HCT116 (cell line): Measurements from ENCODE around the gene ALK. TPM values are rescaled to one million over a fixed set of nuclear protein-coding genes. Genes with fewer than 3 reads are reported as not detected.

Source experiments
- ATAC-seq: fragments of 200-7000 bp; cut with Tn5 transposase; 2 replicates; pipeline ENCODE4 v1.9.1; 2020; ENCODE audit warnings: mild to moderate bottlenecking, moderate library complexity
- BruUV-seq: library from RNA; stranded (reverse); fragments of 400-500 nt; replicated peaks from 2 replicates; lab custom pipeline; 2021; lab: Mats Ljungman, UMichigan
- CTCF ChIA-PET: fragments of 300-600 bp; sonication (Branson Sonifier 250); formaldehyde crosslinking; loops from one replicate; lab custom pipeline; 2021; ENCODE audit warnings: antibody characterized with exemption; lab: Charles Lee
- POLR2A ChIA-PET: fragments of 300-600, 350-600 bp; sonication (Branson Sonifier 250); formaldehyde crosslinking; loops from one replicate; lab custom pipeline; 2021; ENCODE audit warnings: antibody characterized with exemption; lab: Charles Lee
- RAD21 ChIA-PET, 2 experiments: fragments of 300-600 bp; sonication (Branson Sonifier 250); formaldehyde crosslinking; loops; one replicate each; lab custom pipeline; 2023; ENCODE audit warnings: low total read pairs in 2 of 2; ENCODE audit not compliant: uncharacterized antibody in 2 of 2, unreplicated experiment in 2 of 2, low non-redundant PET in 1 of 2; lab: Charles Lee
- DNase-seq: peaks from one replicate; pipeline ENCODE4 v3.0.0-alpha.2; 2010; ENCODE audit warnings: low read depth, low spot score
- H2AFZ ChIP-seq: fragments of 200-600 bp; shearing (Covaris generic), sonication (generic); 2 replicates; pipeline ENCODE4 v1.6.1; 2017; ENCODE audit warnings: low read depth, mixed run types, mixed read lengths, antibody characterized with exemption, low read length; ENCODE audit not compliant: poor library complexity, severe bottlenecking
- H3K27ac ChIP-seq: 2 replicates; pipeline ENCODE4 v1.5.1; 2012; ENCODE audit warnings: low read depth, low read length
- H3K27me3 ChIP-seq: fragments of 200-600 bp; sonication (generic); 2 replicates; pipeline ENCODE4 v1.6.1; 2016; ENCODE audit warnings: mixed run types, low read length, mixed read lengths; ENCODE audit not compliant: insufficient read depth
- H3K36me3 ChIP-seq, 2 experiments: fragments of 200-500 bp in 1 of 2; fragments of 200-600 bp in 1 of 2; sonication (Bioruptor generic) in 1 of 2; sonication (generic) in 1 of 2; 2 replicates each; pipeline versions ENCODE4 v1.5.1 to v1.6.1; 2014 to 2016; ENCODE audit warnings: low read length in 2 of 2, inconsistent platforms in 1 of 2, mixed read lengths in 1 of 2, mixed run types in 1 of 2; ENCODE audit not compliant: insufficient read depth in 2 of 2, control insufficient read depth in 1 of 2
- H3K4me1 ChIP-seq, 2 experiments: fragments of 200-600 bp in 1 of 2; sonication (generic) in 1 of 2; 2 replicates each; pipeline versions ENCODE4 v1.5.1 to v1.6.1; 2012 to 2017; ENCODE audit warnings: low read length in 2 of 2, inconsistent platforms in 1 of 2, mild to moderate bottlenecking in 1 of 2, mixed read lengths in 1 of 2, mixed run types in 1 of 2, moderate library complexity in 1 of 2; ENCODE audit not compliant: insufficient read depth in 2 of 2, control insufficient read depth in 1 of 2
- H3K4me2 ChIP-seq: fragments of 200-600 bp; sonication (generic); 2 replicates; pipeline ENCODE4 v1.6.1; 2017; ENCODE audit warnings: mixed run types, low read length, mixed read lengths
- H3K4me3 ChIP-seq, 2 experiments: fragments of 200-600 bp in 1 of 2; sonication (generic) in 1 of 2; replicated peaks in 1 of 2; 2 replicates each; pipeline ENCODE4 v1.5.1; 2011 to 2016; ENCODE audit warnings: low read length in 2 of 2, control low read depth in 1 of 2, low read depth in 1 of 2, mild to moderate bottlenecking in 1 of 2, mixed read lengths in 1 of 2, mixed run types in 1 of 2
- H3K79me2 ChIP-seq: fragments of 200-600 bp; sonication (generic); 2 replicates; pipeline ENCODE4 v1.6.1; 2017; ENCODE audit warnings: mild to moderate bottlenecking, mixed run types, low read length, moderate library complexity, mixed read lengths; ENCODE audit not compliant: insufficient read depth
- H3K9ac ChIP-seq: fragments of 200-600 bp; sonication (generic); 2 replicates; pipeline ENCODE4 v1.6.1; 2016; ENCODE audit warnings: low read length, mixed read lengths
- H3K9me2 ChIP-seq: fragments of 200-600 bp; sonication (generic), shearing (Covaris generic); 2 replicates; pipeline ENCODE4 v1.6.1; 2017; ENCODE audit warnings: mixed run types, mild to moderate bottlenecking, moderate library complexity; ENCODE audit not compliant: insufficient read depth
- H3K9me3 ChIP-seq, 2 experiments: fragments of 200-500 bp in 1 of 2; fragments of 200-600 bp in 1 of 2; sonication (Bioruptor generic) in 1 of 2; sonication (generic) in 1 of 2; 2 replicates each; pipeline ENCODE4 v1.6.1; 2014 to 2017; ENCODE audit warnings: low read length in 2 of 2, mixed read lengths in 2 of 2, inconsistent platforms in 1 of 2, low read depth in 1 of 2, mild to moderate bottlenecking in 1 of 2, mixed run types in 1 of 2, moderate library complexity in 1 of 2; ENCODE audit not compliant: control insufficient read depth in 1 of 2, insufficient read depth in 1 of 2
- H4K20me1 ChIP-seq: fragments of 200-600 bp; sonication (generic), shearing (Covaris generic); 2 replicates; pipeline ENCODE4 v1.6.1; 2017; ENCODE audit warnings: mixed run types, mild to moderate bottlenecking, moderate library complexity; ENCODE audit not compliant: insufficient read depth
- CBX3 ChIP-seq: IDR thresholded peaks from 2 replicates; pipeline ENCODE4 v1.6.1; 2012; ENCODE audit warnings: low read depth
- CTCF ChIP-seq, 3 experiments: fragments of 200-600 bp in 1 of 3; sonication (generic) in 1 of 3; IDR thresholded peaks in 2 of 3; conservative IDR thresholded peaks in 1 of 3; 2 replicates each; pipeline ENCODE4 v1.5.1; 2012 to 2017; ENCODE audit warnings: low read depth in 2 of 3, low read length in 2 of 3, antibody characterized with exemption in 1 of 3, borderline replicate concordance in 1 of 3, control low read depth in 1 of 3, mild to moderate bottlenecking in 1 of 3, mixed read lengths in 1 of 3, mixed run types in 1 of 3, moderate library complexity in 1 of 3; ENCODE audit not compliant: insufficient read depth in 1 of 3
- ELF1 ChIP-seq: IDR thresholded peaks from 2 replicates; pipeline ENCODE4 v1.6.1; 2012; ENCODE audit warnings: low read depth, borderline replicate concordance
- EZH2 ChIP-seq: fragments of 200-600 bp; sonication (generic); IDR thresholded peaks from 2 replicates; pipeline ENCODE4 v1.6.1; 2017; ENCODE audit warnings: antibody characterized with exemption, mixed run types
- FOSL1 ChIP-seq: IDR thresholded peaks from 2 replicates; pipeline ENCODE4 v1.6.1; 2012; ENCODE audit warnings: low read depth
- MAX ChIP-seq: IDR thresholded peaks from 2 replicates; pipeline ENCODE4 v1.6.1; 2012
- RAD21 ChIP-seq: IDR thresholded peaks from 2 replicates; pipeline ENCODE4 v1.6.1; 2012; ENCODE audit warnings: low read depth, mild to moderate bottlenecking
- REST ChIP-seq: IDR thresholded peaks from 2 replicates; pipeline ENCODE4 v1.6.1; 2012; ENCODE audit warnings: low read depth
- TCF7L2 ChIP-seq: IDR thresholded peaks from 2 replicates; pipeline ENCODE4 v1.7.0; 2011; ENCODE audit warnings: borderline replicate concordance, inconsistent platforms; ENCODE audit not compliant: insufficient read depth, insufficient read length; ENCODE audit errors: extremely low read depth
- ZBTB33 ChIP-seq: IDR thresholded peaks from 2 replicates; pipeline ENCODE4 v1.6.1; 2011; ENCODE audit warnings: mild to moderate bottlenecking, low read length, moderate library complexity; ENCODE audit not compliant: insufficient replicate concordance; ENCODE audit errors: extremely low read depth
- ZFX ChIP-seq: fragments of 450-650 bp; IDR thresholded peaks from 2 replicates; pipeline ENCODE4 v1.6.1; 2017
- intact Hi-C: fragments of 100-400 bp; cut with micrococcal nuclease; formaldehyde crosslinking; loops from 2 replicates; pipeline ENCODE4 v1.10.0; 2022
- total RNA-seq: library from RNA; stranded (reverse); gene quantifications from one replicate; pipeline ENCODE4 v1.2.1, GENCODE V29; 2021; ENCODE audit not compliant: unreplicated experiment

ALK gene
- total RNA-seq, 1 experiment from 2014 or later, result not detected

- no peak for DNase-seq
- BruUV-seq, result no TSS peak
- ATAC-seq, result no peak
- no peak overlapping the region for H3K27ac ChIP-seq
- ChIA-PET RAD21 (no interaction called here), POLR2A (no interaction called here), CTCF (no interaction called here)
- intact Hi-C loops, result no loop called here
- no peaks in the 10 kb centered on the region for H3K9me2 ChIP-seq
- H3K9ac ChIP-seq, result no peak overlapping the region
- no peaks in the 10 kb centered on the region for H3K9me3 ChIP-seq
- peaks cover 56% of the 10 kb centered on the region for H3K27me3 ChIP-seq
- H3K79me2 ChIP-seq, result no peaks in the 10 kb centered on the region
- no peak overlapping the region for H3K4me2 ChIP-seq
- H2AFZ ChIP-seq, result no peak overlapping the region
- H3K4me1 ChIP-seq, result peaks cover 8 to 13% of the 10 kb centered on the region in 2 experiments
- no peak for TF ChIP-seq CTCF (IDR thresholded peaks at IDR 0.05 in 2 of 3, conservative IDR thresholded peaks at IDR 0.05 in 1 of 3; ENCODE audit: borderline replicate concordance in 1 of 3, insufficient read depth in 1 of 3, low read depth in 2 of 3, low read length in 2 of 3)
- H4K20me1 ChIP-seq, result no peaks in the 10 kb centered on the region
- H3K4me3 ChIP-seq, result no peak overlapping the region
- no peaks in the 10 kb centered on the region for H3K36me3 ChIP-seq
Observed at GRCh38 chr2:29753671-29754444, 167.5 kb downstream of the ALK start.

- Histone ChIP-seq H4K20me1 (no peaks in the 10 kb centered on the region), H3K4me3 (no peak overlapping the region), H3K79me2 (no peaks in the 10 kb centered on the region), H3K36me3 (no peaks in the 10 kb centered on the region), H3K9me2 (no peaks in the 10 kb centered on the region), H3K9me3 (no peaks in the 10 kb centered on the region), H3K27me3 (peaks cover 49% of the 10 kb centered on the region), H3K4me1 (peaks cover 21 to 38% of the 10 kb centered on the region in 2 experiments), H3K27ac (no peak overlapping the region), H3K4me2 (no peak overlapping the region), H3K9ac (no peak overlapping the region), H2AFZ (no peak overlapping the region)
- intact Hi-C loops, result no loop called here
- CTCF ChIA-PET, result no interaction called here
- POLR2A ChIA-PET, result no interaction called here
- BruUV-seq, result no TSS peak
- RAD21 ChIA-PET, result no interaction called here
- ATAC-seq (no peak), DNase-seq (no peak)
- TF ChIP-seq ZFX, result no peak
- TF ChIP-seq RAD21, result no peak
- TF ChIP-seq EZH2, result no peak
- TF ChIP-seq TCF7L2, result no peak
- TF ChIP-seq ELF1, result no peak
- no peak for TF ChIP-seq MAX
- TF ChIP-seq ZBTB33, result no peak
- TF ChIP-seq FOSL1, result no peak
- no peak for TF ChIP-seq REST
- no peak for TF ChIP-seq CBX3
Observed at GRCh38 chr2:29751390-29751789, 170.0 kb downstream of the ALK start.
